Mammary epithelial cell (primary cell): ENCODE results near the gene ATXN7L1.

Experiments
- EZH2 ChIP-seq: IDR thresholded peaks from 2 replicates; pipeline ENCODE4 v1.6.1; 2012; ENCODE audit warnings: low read length, inconsistent platforms, borderline replicate concordance
- TF ChIP-seq, protein P1 (sequence below), 2 donors: IDR thresholded peaks in 1 of 2; conservative IDR thresholded peaks in 1 of 2; 2 replicates each; pipeline ENCODE4 v1.5.1; 2011 to 2012; ENCODE audit warnings: inconsistent platforms in 2 of 2, low read length in 2 of 2, mild to moderate bottlenecking in 2 of 2, control low read depth in 1 of 2, low read depth in 1 of 2; ENCODE audit not compliant: insufficient read depth in 1 of 2; ENCODE audit errors: extremely low read depth in 1 of 2

DNA sequence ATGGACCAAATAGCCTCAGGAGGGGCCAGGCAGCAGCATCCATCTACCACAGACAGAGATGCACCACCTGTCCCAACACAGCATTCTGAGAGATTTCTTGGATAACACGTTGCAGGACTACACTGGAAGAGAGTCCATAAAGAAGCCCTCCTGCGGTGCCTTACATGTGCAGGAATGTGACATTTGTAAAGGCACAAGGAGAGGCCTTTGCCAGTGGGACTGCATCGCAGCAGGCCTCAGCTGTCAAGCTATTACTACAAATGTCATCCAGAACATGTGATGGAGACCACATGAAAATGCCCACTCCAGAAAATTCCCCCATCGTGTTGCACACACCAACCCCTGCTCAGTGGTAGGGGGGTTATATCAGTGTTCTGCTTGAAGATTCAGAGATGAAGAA, 77.4 kb downstream of the ATXN7L1 start:
- TF ChIP-seq, protein P1, sequence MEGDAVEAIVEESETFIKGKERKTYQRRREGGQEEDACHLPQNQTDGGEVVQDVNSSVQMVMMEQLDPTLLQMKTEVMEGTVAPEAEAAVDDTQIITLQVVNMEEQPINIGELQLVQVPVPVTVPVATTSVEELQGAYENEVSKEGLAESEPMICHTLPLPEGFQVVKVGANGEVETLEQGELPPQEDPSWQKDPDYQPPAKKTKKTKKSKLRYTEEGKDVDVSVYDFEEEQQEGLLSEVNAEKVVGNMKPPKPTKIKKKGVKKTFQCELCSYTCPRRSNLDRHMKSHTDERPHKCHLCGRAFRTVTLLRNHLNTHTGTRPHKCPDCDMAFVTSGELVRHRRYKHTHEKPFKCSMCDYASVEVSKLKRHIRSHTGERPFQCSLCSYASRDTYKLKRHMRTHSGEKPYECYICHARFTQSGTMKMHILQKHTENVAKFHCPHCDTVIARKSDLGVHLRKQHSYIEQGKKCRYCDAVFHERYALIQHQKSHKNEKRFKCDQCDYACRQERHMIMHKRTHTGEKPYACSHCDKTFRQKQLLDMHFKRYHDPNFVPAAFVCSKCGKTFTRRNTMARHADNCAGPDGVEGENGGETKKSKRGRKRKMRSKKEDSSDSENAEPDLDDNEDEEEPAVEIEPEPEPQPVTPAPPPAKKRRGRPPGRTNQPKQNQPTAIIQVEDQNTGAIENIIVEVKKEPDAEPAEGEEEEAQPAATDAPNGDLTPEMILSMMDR (conservative IDR thresholded peaks at IDR 0.05 in 1 of 2, IDR thresholded peaks at IDR 0.05 in 1 of 2; ENCODE audit: extremely low read depth in 1 of 2, insufficient read depth in 1 of 2, low read depth in 1 of 2, low read length in 2 of 2) = no peak
- TF ChIP-seq EZH2 = no peak
